ENCODE results near the gene GMPR2.
"Not testable (repeated sequence)": the region's sequence is repeated elsewhere in the genome, so short reads cannot be mapped to it uniquely, and the experiment has no call there.

Gene GMPR2

DNA sequence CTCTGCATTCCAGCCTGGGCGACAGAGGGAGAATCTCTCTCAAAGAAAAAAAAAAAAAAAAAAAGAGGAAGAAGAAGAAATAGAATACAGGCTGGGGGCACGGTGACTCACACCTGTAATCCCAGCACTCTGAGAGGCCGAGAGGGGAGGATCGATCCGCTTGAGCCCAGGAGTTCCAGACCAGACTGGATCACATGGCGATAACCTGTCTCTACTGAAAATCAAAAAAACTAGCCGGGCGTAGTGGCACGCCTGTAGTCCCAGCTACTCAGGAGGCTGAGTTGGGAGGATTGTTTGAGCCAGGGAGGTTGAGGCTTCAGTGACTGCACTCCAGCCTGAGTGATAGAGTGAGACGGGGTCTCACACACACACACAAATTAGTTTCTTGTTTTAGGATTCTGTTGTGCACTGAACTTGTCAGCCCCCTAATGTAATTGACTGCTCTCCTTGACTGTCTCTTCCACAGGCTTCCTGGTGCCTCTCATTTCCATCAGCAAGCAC, 10.7 kb downstream of the GMPR2 start:
- Histone ChIP-seq H4K8ac (ENCODE audit: low read depth, low read length) (peak overlapping the region; percentile 48), H3K27me3 (ENCODE audit: insufficient read depth, low read length) (no peaks in the 10 kb centered on the region), H3K23ac (ENCODE audit: low read length) (no peak overlapping the region), H3K9ac (ENCODE audit: low read length) (no peak overlapping the region), H3K18ac (ENCODE audit: low read length) (no peak overlapping the region), H3K4me3 (ENCODE audit: low read depth, low read length) (no peak overlapping the region), H3K14ac (ENCODE audit: low read length) (peak overlapping the region; percentile 63), H4K12ac (ENCODE audit: low read depth, low read length) (peak overlapping the region; percentile 20), H4K91ac (ENCODE audit: low read depth, low read length) (peak overlapping the region; percentile 59), H2BK5ac (ENCODE audit: low read depth, low read length, poor library complexity) (peak overlapping the region; percentile 65), H3K4me1 (ENCODE audit: control insufficient read depth in 1 of 2, insufficient read depth in 2 of 2, low read length in 2 of 2) (peaks cover 6 to 13% of the 10 kb centered on the region in 2 experiments), H3K4me2 (ENCODE audit: low read length) (peak overlapping the region; percentile 75), H3K79me1 (ENCODE audit: low read length) (peaks cover 10% of the 10 kb centered on the region), H3K27ac (ENCODE audit: low read depth, low read length) (peak overlapping the region; percentile 98), H3K9me3 (ENCODE audit: insufficient read depth, low read depth, low read length) (peaks cover 4% of the 10 kb centered on the region), H3K79me2 (ENCODE audit: control insufficient read depth, insufficient read depth, low read length, poor library complexity) (peaks cover 4% of the 10 kb centered on the region), H3K36me3 (ENCODE audit: control insufficient read depth in 1 of 2, insufficient read depth in 2 of 2, low read length in 2 of 2) (peaks cover 13 to 23% of the 10 kb centered on the region in 2 experiments), H2BK120ac (ENCODE audit: insufficient read depth, low read length, poor library complexity) (peak overlapping the region; percentile 49), H3K4ac (ENCODE audit: low read depth, low read length) (peak overlapping the region; percentile 8), H2AFZ (ENCODE audit: insufficient read depth, low read length, poor library complexity) (peak overlapping the region; percentile 11), H2BK12ac (ENCODE audit: low read length) (peak overlapping the region; percentile 67), H2AK5ac (ENCODE audit: low read length) (peak overlapping the region; percentile 52)
- DNase-seq, result peak; percentile 58 to 61
- WGBS (ENCODE audit: extremely low coverage, insufficient coverage, insufficient read length), result no CpG with 5 or more reads among the region's 10 CpGs

DNA sequence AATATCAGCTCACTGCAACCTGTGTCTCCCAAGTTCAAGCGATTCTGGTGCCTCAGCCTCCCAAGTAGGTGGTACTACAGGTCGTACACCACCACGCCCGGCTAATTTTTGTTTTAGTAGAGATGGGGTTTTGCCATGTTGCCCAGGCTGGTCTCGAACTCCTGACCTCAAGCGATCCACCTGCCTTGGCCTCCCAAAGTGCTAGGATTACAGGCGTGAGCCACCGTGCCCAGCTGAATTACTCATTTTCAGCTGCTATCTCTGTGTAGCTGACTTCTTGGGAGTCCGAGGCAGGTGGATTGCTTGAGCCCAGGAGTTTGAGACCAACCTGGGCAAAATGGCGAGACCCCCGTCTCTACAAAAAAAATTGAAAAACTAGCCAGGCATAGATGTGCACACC, 12.6 kb downstream of the GMPR2 start:
- not testable (repeated sequence) for DNase-seq; H4K12ac ChIP-seq (ENCODE audit: low read depth, low read length)
- no CpG with 5 or more reads among the region's 11 CpGs for WGBS (ENCODE audit: extremely low coverage, insufficient coverage, insufficient read length)

DNA sequence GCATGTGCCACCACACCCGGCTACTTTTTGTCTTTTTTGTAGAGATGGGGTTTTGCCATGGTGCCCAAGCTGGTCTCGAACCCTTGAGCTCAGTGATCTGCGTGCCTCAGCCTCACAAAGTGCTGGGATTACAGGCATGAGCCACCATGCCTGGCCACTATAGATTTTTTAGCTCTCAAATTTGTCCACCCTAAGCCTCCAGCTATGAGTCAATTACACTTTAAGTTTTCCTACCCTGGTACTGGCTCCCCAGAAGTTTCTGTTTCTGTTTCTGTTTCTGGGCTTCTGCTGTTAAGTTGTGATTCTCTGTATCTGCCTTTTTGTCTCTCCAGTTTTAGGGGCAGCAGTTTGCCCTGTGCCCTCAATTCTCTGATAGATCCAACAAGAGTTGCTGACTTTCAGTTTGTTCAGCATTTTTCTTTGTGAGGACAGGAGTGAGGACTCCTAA, 14.1 kb downstream of the GMPR2 start:
- H4K91ac ChIP-seq (ENCODE audit: low read depth, low read length), result no peak overlapping the region
- no peak overlapping the region for H3K27ac ChIP-seq (ENCODE audit: low read depth, low read length)
- no peak overlapping the region for H3K9ac ChIP-seq (ENCODE audit: low read length)
- H2BK12ac ChIP-seq (ENCODE audit: low read length), result no peak overlapping the region
- H3K4ac ChIP-seq (ENCODE audit: low read depth, low read length), result no peak overlapping the region
- H3K79me2 ChIP-seq (ENCODE audit: control insufficient read depth, insufficient read depth, low read length, poor library complexity), result peaks cover 4% of the 10 kb centered on the region
- H3K79me1 ChIP-seq (ENCODE audit: low read length), result peaks cover 10% of the 10 kb centered on the region
- no peak overlapping the region for H3K4me3 ChIP-seq (ENCODE audit: low read depth, low read length)
- H3K27me3 ChIP-seq (ENCODE audit: insufficient read depth, low read length), result no peaks in the 10 kb centered on the region
- H3K23ac ChIP-seq (ENCODE audit: low read length), result no peak overlapping the region
- no peak overlapping the region for H4K8ac ChIP-seq (ENCODE audit: low read depth, low read length)
- H3K18ac ChIP-seq (ENCODE audit: low read length), result no peak overlapping the region
- H3K4me1 ChIP-seq (ENCODE audit: control insufficient read depth in 1 of 2, insufficient read depth in 2 of 2, low read length in 2 of 2), result peaks cover 4 to 6% of the 10 kb centered on the region in 2 experiments
- H3K36me3 ChIP-seq (ENCODE audit: control insufficient read depth in 1 of 2, insufficient read depth in 2 of 2, low read length in 2 of 2), result peaks cover 16 to 20% of the 10 kb centered on the region in 2 experiments
- no peak overlapping the region for H2AK5ac ChIP-seq (ENCODE audit: low read length)
- no CpG with 5 or more reads among the region's 3 CpGs for WGBS (ENCODE audit: extremely low coverage, insufficient coverage, insufficient read length)
- H4K12ac ChIP-seq (ENCODE audit: low read depth, low read length), result no peak overlapping the region
- no peak overlapping the region for H2BK120ac ChIP-seq (ENCODE audit: insufficient read depth, low read length, poor library complexity)
- no peak for DNase-seq
- H3K4me2 ChIP-seq (ENCODE audit: low read length), result no peak overlapping the region
- H2BK5ac ChIP-seq (ENCODE audit: low read depth, low read length, poor library complexity), result no peak overlapping the region
- H3K14ac ChIP-seq (ENCODE audit: low read length), result no peak overlapping the region
- H2AFZ ChIP-seq (ENCODE audit: insufficient read depth, low read length, poor library complexity), result no peak overlapping the region
- H3K9me3 ChIP-seq (ENCODE audit: insufficient read depth, low read depth, low read length), result no peaks in the 10 kb centered on the region

More for the DNA sequence above, 12.6 kb downstream of the GMPR2 start:
- not testable (repeated sequence) for H3K27ac ChIP-seq (ENCODE audit: low read depth, low read length); H3K27me3 ChIP-seq (ENCODE audit: insufficient read depth, low read length); H3K79me2 ChIP-seq (ENCODE audit: control insufficient read depth, insufficient read depth, low read length, poor library complexity); H3K9ac ChIP-seq (ENCODE audit: low read length); H2AFZ ChIP-seq (ENCODE audit: insufficient read depth, low read length, poor library complexity); H2BK5ac ChIP-seq (ENCODE audit: low read depth, low read length, poor library complexity); H3K4me1 ChIP-seq (ENCODE audit: control insufficient read depth in 1 of 2, insufficient read depth in 2 of 2, low read length in 2 of 2); H2AK5ac ChIP-seq (ENCODE audit: low read length); H2BK120ac ChIP-seq (ENCODE audit: insufficient read depth, low read length, poor library complexity); H4K91ac ChIP-seq (ENCODE audit: low read depth, low read length); H3K14ac ChIP-seq (ENCODE audit: low read length); H3K4me2 ChIP-seq (ENCODE audit: low read length); H4K8ac ChIP-seq (ENCODE audit: low read depth, low read length); H2BK12ac ChIP-seq (ENCODE audit: low read length); H3K4ac ChIP-seq (ENCODE audit: low read depth, low read length); H3K4me3 ChIP-seq (ENCODE audit: low read depth, low read length); H3K18ac ChIP-seq (ENCODE audit: low read length); H3K23ac ChIP-seq (ENCODE audit: low read length); H3K9me3 ChIP-seq (ENCODE audit: insufficient read depth, low read depth, low read length)
- peaks cover 18 to 20% of the 10 kb centered on the region in 2 experiments for H3K36me3 ChIP-seq (ENCODE audit: control insufficient read depth in 1 of 2, insufficient read depth in 2 of 2, low read length in 2 of 2)
- H3K79me1 ChIP-seq (ENCODE audit: low read length), result peaks cover 10% of the 10 kb centered on the region

DNA sequence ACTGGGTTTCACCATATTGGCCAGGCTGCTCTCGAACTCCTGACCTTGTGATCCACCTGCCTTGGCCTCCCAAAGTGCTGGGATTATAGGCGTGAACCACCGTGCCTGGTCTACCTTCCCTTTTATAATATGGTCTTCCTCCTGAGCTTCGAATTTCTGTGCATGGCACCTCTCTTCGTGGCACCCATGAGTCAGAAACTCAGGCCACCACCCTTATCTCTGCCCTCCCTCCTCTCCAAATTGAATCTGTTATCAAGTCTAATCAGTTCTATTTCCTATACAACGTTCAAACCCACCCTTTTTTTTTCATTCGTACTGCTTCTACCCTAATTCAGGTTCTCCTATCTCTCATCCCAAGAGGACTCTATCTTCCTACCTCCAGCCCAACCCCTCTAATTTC, 14.7 kb downstream of the GMPR2 start:
- no peak overlapping the region for H2AK5ac ChIP-seq (ENCODE audit: low read length)
- H3K4me2 ChIP-seq (ENCODE audit: low read length), result no peak overlapping the region
- H3K23ac ChIP-seq (ENCODE audit: low read length), result no peak overlapping the region
- no peak overlapping the region for H3K27ac ChIP-seq (ENCODE audit: low read depth, low read length)
- no peak overlapping the region for H4K91ac ChIP-seq (ENCODE audit: low read depth, low read length)
- no peak overlapping the region for H2AFZ ChIP-seq (ENCODE audit: insufficient read depth, low read length, poor library complexity)
- H3K9ac ChIP-seq (ENCODE audit: low read length), result no peak overlapping the region
- no peaks in the 10 kb centered on the region for H3K27me3 ChIP-seq (ENCODE audit: insufficient read depth, low read length)
- no peak overlapping the region for H3K18ac ChIP-seq (ENCODE audit: low read length)
- peaks cover 8% of the 10 kb centered on the region for H3K79me1 ChIP-seq (ENCODE audit: low read length)
- H3K79me2 ChIP-seq (ENCODE audit: control insufficient read depth, insufficient read depth, low read length, poor library complexity), result peaks cover 1% of the 10 kb centered on the region
- H4K8ac ChIP-seq (ENCODE audit: low read depth, low read length), result no peak overlapping the region
- H2BK120ac ChIP-seq (ENCODE audit: insufficient read depth, low read length, poor library complexity), result no peak overlapping the region
- DNase-seq, result no peak
- no peak overlapping the region for H3K4ac ChIP-seq (ENCODE audit: low read depth, low read length)
- H2BK12ac ChIP-seq (ENCODE audit: low read length), result no peak overlapping the region
- no peak overlapping the region for H4K12ac ChIP-seq (ENCODE audit: low read depth, low read length)
- H3K14ac ChIP-seq (ENCODE audit: low read length), result no peak overlapping the region
- no peak overlapping the region for H2BK5ac ChIP-seq (ENCODE audit: low read depth, low read length, poor library complexity)
- H3K4me3 ChIP-seq (ENCODE audit: low read depth, low read length), result no peak overlapping the region
- 100% methylated on average over 2 of the region's 7 CpGs for WGBS (ENCODE audit: extremely low coverage, insufficient coverage, insufficient read length)
- peaks cover 22 to 23% of the 10 kb centered on the region in 2 experiments for H3K36me3 ChIP-seq (ENCODE audit: control insufficient read depth in 1 of 2, insufficient read depth in 2 of 2, low read length in 2 of 2)
- H3K4me1 ChIP-seq (ENCODE audit: control insufficient read depth in 1 of 2, insufficient read depth in 2 of 2, low read length in 2 of 2), result peaks cover 7 to 9% of the 10 kb centered on the region in 2 experiments
- H3K9me3 ChIP-seq (ENCODE audit: insufficient read depth, low read depth, low read length), result no peaks in the 10 kb centered on the region

Measured in trophoblast cell (in vitro differentiated cells and primary cell).